A673 (cell line): ENCODE data around the gene METTL24.

Experiments used
- CTCF ChIP-seq: fragments of 300-800, 200-600 bp; sonication (generic); conservative IDR thresholded peaks from 2 replicates; pipeline ENCODE4 v1.5.1; 2017; ENCODE audit warnings: low read depth, mild to moderate bottlenecking, antibody characterized with exemption, low read length, moderate library complexity, mixed read lengths
- EZH2 ChIP-seq: fragments of 200-600 bp; sonication (generic); IDR thresholded peaks from 2 replicates; pipeline ENCODE4 v1.6.1; 2017; ENCODE audit warnings: borderline replicate concordance, low read depth, mild to moderate bottlenecking, mixed read lengths, antibody characterized with exemption, low read length; ENCODE audit not compliant: poor library complexity, severe bottlenecking

GRCh38 chr6:110298411-110298810, 59.7 kb downstream of the METTL24 start:
- no peak for TF ChIP-seq CTCF
- no peak for TF ChIP-seq EZH2
